GF-D8 (cell line): ENCODE results near the gene MTG2.

Experiments used
- DNase-seq: peaks from one replicate; lab custom pipeline; 2025; lab: John Stamatoyannopoulos, UW

MTG2 gene

GRCh38 chr20:62248890-62249560, 66.2 kb downstream of the MTG2 start:
- no peak for DNase-seq

GRCh38 chr20:62252342-62252966, 69.6 kb downstream of the MTG2 start:
- peak; percentile 7 for DNase-seq
